H1 (cell line): ENCODE results near the gene LIPA. TPM values are rescaled to one million over a fixed set of nuclear protein-coding genes. Genes with fewer than 3 reads are reported as not detected.

Experiments used
- BCL11A ChIP-seq, 2 experiments: IDR thresholded peaks; one replicate each; pipeline ENCODE4 v1.6.1; 2011; ENCODE audit warnings: low read depth in 2 of 2, low read length in 2 of 2, mild to moderate bottlenecking in 2 of 2
- EP300 ChIP-seq, 2 experiments: IDR thresholded peaks; 1 replicate in 1 of 2; 2 replicates in 1 of 2; pipeline ENCODE4 v1.6.1; 2011 to 2012; ENCODE audit warnings: low read depth in 2 of 2, low read length in 2 of 2, mild to moderate bottlenecking in 2 of 2, borderline replicate concordance in 1 of 2, inconsistent platforms in 1 of 2, moderate library complexity in 1 of 2
- HDAC2 ChIP-seq, 2 experiments: fragments of 300-600 bp in 1 of 2; sonication (generic) in 1 of 2; IDR thresholded peaks; 2 replicates each; pipeline ENCODE4 v1.6.1; 2011 to 2012; ENCODE audit warnings: low read depth in 2 of 2, low read length in 2 of 2, mild to moderate bottlenecking in 2 of 2, moderate library complexity in 2 of 2, borderline replicate concordance in 1 of 2, inconsistent platforms in 1 of 2
- NRF1 ChIP-seq: IDR thresholded peaks from 2 replicates; pipeline ENCODE4 v1.6.1; 2011; ENCODE audit warnings: mild to moderate bottlenecking, low read depth, low read length, improper control_type of control experiment
- POLR2AphosphoS5 ChIP-seq: IDR thresholded peaks from 2 replicates; pipeline ENCODE4 v1.6.1; 2011; ENCODE audit warnings: low read depth, low read length
- TAF7 ChIP-seq: optimal IDR thresholded peaks from 2 replicates; pipeline ENCODE3; 2011; ENCODE audit warnings: low read depth, mild to moderate bottlenecking, inconsistent platforms, low read length, moderate library complexity, borderline replicate concordance
- polyA plus RNA-seq, 7 experiments: library from polyadenylated mRNA; depleted of rRNA in 3 of 7; stranded (reverse) in 5 of 7; unstranded in 2 of 7; fragments of >200 nt in 5 of 7; fragments of 200-250 nt in 2 of 7; gene quantifications; 1 replicate in 5 of 7; 2 replicates in 1 of 7; 4 replicates in 1 of 7; pipeline versions ENCODE4 v1.2.1 to v1.2.3, GENCODE V29; 2011 to 2013; ENCODE audit warnings: missing spikeins in 2 of 7, mixed read lengths in 2 of 7
- total RNA-seq: library from RNA; stranded (reverse); fragmentation: NEBNext Ultra II Directional; extraction: Animal tissue kit (Norgen Biotek cat#: 25700); gene quantifications from 2 replicates; pipeline ENCODE4 v1.2.1, GENCODE V29; 2021

The LIPA gene
- total and polyA plus RNA-seq, 2 of the 8 experiments (the other 6 are each of a cell fraction or from before 2014, with no cell fraction given), result 18.1 to 32.4 TPM

DNA sequence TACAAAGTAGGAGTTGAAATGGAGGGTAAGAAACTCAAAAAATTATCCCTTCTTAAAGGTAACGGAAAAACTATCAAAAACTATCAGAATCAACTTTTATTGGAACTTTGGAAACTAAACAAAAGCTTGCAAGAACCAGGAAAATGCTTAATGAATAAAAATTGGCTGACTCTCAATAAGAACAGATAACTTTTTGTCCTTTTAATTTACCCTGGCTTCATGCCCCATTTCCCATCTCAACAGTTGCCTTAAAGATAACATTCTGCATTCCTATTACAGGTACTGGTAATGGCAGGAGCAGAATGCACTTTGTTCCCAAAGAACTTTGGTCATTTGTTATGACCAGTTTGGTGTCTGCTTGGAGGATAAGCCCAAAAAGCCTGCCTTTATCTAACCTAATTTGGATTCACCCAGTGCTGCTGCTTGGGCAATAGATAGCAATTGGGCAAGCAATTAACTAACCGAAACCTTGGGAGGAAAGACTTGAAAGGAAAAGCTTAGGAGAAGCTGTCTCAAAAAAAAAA is 62.3 kb downstream of the LIPA start (continued):
- TF ChIP-seq EP300 (IDR thresholded peaks at IDR 0.05; ENCODE audit: borderline replicate concordance in 1 of 2, low read depth in 2 of 2, low read length in 2 of 2), result no peak
- TF ChIP-seq HDAC2 (IDR thresholded peaks at IDR 0.05; ENCODE audit: borderline replicate concordance in 1 of 2, low read depth in 2 of 2, low read length in 2 of 2), result no peak
- no peak for TF ChIP-seq TAF7
- no peak for TF ChIP-seq NRF1
- TF ChIP-seq POLR2AphosphoS5, result no peak
- TF ChIP-seq BCL11A (IDR thresholded peaks at IDR 0.05; ENCODE audit: low read depth in 2 of 2, low read length in 2 of 2), result no peak
